Duodenal mucosa (tissue), 2 donors: Measurements from ENCODE around the gene ADARB2.

Experiments
- H3K27ac ChIP-seq: one replicate; pipeline ENCODE4 v1.7.0; 2013; ENCODE audit warnings: low read depth, low read length
- H3K27me3 ChIP-seq, 2 donors: one replicate each; pipeline ENCODE4 v1.7.0; 2013; ENCODE audit warnings: low read length in 2 of 2, control low read depth in 1 of 2; ENCODE audit not compliant: insufficient read depth in 2 of 2, control insufficient read depth in 1 of 2
- H3K36me3 ChIP-seq, 2 donors: one replicate each; pipeline ENCODE4 v1.7.0; 2013; ENCODE audit warnings: low read length in 2 of 2, control low read depth in 1 of 2; ENCODE audit not compliant: insufficient read depth in 2 of 2, control insufficient read depth in 1 of 2
- H3K4me1 ChIP-seq, 2 donors: one replicate each; pipeline ENCODE4 v1.7.0; 2013; ENCODE audit warnings: low read length in 2 of 2, control low read depth in 1 of 2; ENCODE audit not compliant: insufficient read depth in 2 of 2, control insufficient read depth in 1 of 2
- H3K4me3 ChIP-seq, 2 donors: one replicate each; pipeline ENCODE4 v1.7.0; 2013; ENCODE audit warnings: low read length in 2 of 2, low read depth in 1 of 2
- H3K9ac ChIP-seq, 2 donors: one replicate each; pipeline ENCODE4 v1.7.0; 2013; ENCODE audit warnings: low read length in 2 of 2, low read depth in 1 of 2
- H3K9me3 ChIP-seq, 2 donors: one replicate each; pipeline ENCODE4 v1.7.0; 2013; ENCODE audit warnings: low read length in 2 of 2, control low read depth in 1 of 2; ENCODE audit not compliant: control insufficient read depth in 1 of 2

ADARB2 gene

DNA sequence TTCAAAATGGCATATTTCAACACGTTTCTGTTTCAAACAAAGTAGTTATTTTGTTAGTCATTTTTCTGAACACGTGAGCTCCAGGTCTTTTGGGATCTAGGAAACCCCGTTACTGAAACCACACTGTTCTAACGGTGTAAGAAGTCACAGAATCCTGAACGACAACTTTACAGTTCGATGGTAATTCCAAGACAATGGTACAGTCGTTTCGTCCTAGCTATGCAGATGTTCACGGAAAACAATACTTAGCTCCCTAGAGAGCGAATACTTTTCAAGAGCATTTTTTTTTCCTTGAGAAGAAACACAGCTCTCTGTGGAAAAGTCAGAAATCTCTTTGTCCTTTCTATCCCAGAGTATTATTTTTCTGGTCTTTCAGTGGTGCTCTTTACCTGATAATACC, 254.1 kb downstream of the ADARB2 start:
- H3K9ac ChIP-seq, result no peak overlapping the region
- H3K27me3 ChIP-seq, result no peaks in the 10 kb centered on the region
- H3K27ac ChIP-seq, result no peak overlapping the region
- H3K4me1 ChIP-seq, result no peaks in the 10 kb centered on the region
- H3K4me3 ChIP-seq, result no peak overlapping the region
- no peaks in the 10 kb centered on the region for H3K9me3 ChIP-seq
- H3K36me3 ChIP-seq, result no peaks in the 10 kb centered on the region

- Histone ChIP-seq H3K36me3 (no peaks in the 10 kb centered on the region), H3K4me1 (peaks cover 0 to 1% of the 10 kb centered on the region in 2 donors), H3K4me3 (no peak overlapping the region), H3K9me3 (no peaks in the 10 kb centered on the region), H3K27ac (no peak overlapping the region), H3K27me3 (no peaks in the 10 kb centered on the region), H3K9ac (no peak overlapping the region)
Observed at GRCh38 chr10:1477578-1477977, 259.7 kb downstream of the ADARB2 start.

GRCh38 chr10:1476455-1476803, 260.9 kb downstream of the ADARB2 start:
- no peaks in the 10 kb centered on the region for H3K9me3 ChIP-seq
- peaks cover 0 to 5% of the 10 kb centered on the region in 2 donors for H3K4me1 ChIP-seq
- no peaks in the 10 kb centered on the region for H3K36me3 ChIP-seq
- H3K27me3 ChIP-seq, result no peaks in the 10 kb centered on the region
- no peak overlapping the region for H3K4me3 ChIP-seq
- no peak overlapping the region for H3K9ac ChIP-seq
- no peak overlapping the region for H3K27ac ChIP-seq

- Histone ChIP-seq H3K4me1 (peaks cover 0 to 5% of the 10 kb centered on the region in 2 donors), H3K36me3 (no peaks in the 10 kb centered on the region), H3K9me3 (no peaks in the 10 kb centered on the region), H3K9ac (no peak overlapping the region), H3K27me3 (no peaks in the 10 kb centered on the region), H3K27ac (no peak overlapping the region), H3K4me3 (no peak overlapping the region)
Observed at GRCh38 chr10:1475771-1476454, 261.4 kb downstream of the ADARB2 start.

DNA sequence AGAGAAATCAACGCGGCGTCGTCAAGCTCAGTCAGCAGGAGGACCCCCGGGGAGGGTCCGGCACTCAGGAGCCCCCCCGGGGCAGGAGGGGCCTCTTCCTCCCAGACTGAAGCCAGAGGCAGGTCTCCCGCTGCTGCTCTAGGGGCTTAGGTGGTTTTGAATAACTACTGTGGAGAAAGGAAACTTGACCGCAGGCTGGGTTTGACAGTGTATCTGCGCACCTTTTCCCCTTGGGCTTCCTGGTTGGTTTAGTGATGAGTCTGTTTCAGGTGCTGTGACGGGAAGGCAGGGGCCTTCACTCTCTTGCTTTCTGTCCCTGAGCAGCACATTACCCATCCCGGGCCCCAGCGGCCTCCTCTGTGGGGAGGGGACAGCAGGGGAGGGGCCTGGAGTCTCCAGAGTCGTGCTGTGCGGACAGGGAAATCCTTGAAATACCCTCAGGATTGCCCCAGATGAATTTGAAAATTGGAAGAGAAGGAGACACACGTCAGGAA, 262.2 kb downstream of the ADARB2 start:
- H3K36me3 ChIP-seq, result no peaks in the 10 kb centered on the region
- no peaks in the 10 kb centered on the region for H3K27me3 ChIP-seq
- H3K4me3 ChIP-seq, result no peak overlapping the region
- no peak overlapping the region for H3K9ac ChIP-seq
- no peaks in the 10 kb centered on the region for H3K9me3 ChIP-seq
- H3K27ac ChIP-seq, result no peak overlapping the region
- H3K4me1 ChIP-seq, result peaks cover 0 to 5% of the 10 kb centered on the region in 2 donors

- Histone ChIP-seq H3K4me1 (peaks cover 0 to 5% of the 10 kb centered on the region in 2 donors), H3K27ac (no peak overlapping the region), H3K36me3 (no peaks in the 10 kb centered on the region), H3K4me3 (no peak overlapping the region), H3K27me3 (no peaks in the 10 kb centered on the region), H3K9ac (no peak overlapping the region), H3K9me3 (no peaks in the 10 kb centered on the region)
Observed at GRCh38 chr10:1474376-1475097, 262.8 kb downstream of the ADARB2 start.

- no peak overlapping the region for H3K4me3 ChIP-seq
- no peak overlapping the region for H3K27ac ChIP-seq
- no peaks in the 10 kb centered on the region for H3K36me3 ChIP-seq
- no peak overlapping the region for H3K9ac ChIP-seq
- peaks cover 0 to 5% of the 10 kb centered on the region in 2 donors for H3K4me1 ChIP-seq
- H3K9me3 ChIP-seq, result no peaks in the 10 kb centered on the region
- peaks cover 0 to under 1% of the 10 kb centered on the region in 2 donors for H3K27me3 ChIP-seq
Observed at GRCh38 chr10:1473874-1474273, 263.5 kb downstream of the ADARB2 start.

DNA sequence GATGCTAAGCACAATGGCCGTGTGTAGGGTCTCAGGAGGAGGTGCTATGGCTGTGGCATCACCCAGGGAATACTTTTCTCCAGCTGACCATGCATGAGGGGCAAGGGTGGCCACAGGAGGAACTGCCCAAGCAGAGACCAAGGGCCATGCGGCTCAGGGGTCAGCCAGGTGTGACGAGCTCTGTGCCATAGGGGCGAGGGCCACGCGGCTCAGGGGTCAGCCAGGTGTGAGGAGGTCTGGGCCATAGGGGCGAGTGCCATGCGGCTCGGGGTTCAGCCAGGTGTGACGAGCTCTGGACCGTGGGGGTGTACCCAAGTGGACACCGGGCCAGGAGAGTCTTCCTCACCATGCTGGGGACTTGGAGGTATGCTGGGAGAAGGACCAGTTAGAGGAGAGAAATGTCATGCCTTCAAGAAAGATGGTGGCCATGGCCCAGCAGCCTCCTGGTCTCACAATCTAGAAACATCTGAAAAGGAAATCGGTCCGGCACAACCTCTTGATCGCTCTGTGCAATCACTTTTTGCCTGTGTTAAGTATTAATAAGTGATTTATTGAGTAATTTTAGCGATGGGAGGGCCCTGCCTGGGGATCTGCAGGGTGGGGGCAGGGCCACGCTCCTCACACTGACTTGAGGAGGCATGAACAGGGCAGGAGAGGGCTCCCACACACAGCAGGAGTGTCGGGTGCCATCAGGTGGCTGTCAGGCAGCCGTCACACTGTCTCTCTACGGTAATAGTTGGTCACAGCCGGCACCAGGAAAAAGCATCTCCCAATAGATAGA, 265.0 kb downstream of the ADARB2 start:
- no peak overlapping the region for H3K4me3 ChIP-seq
- no peak overlapping the region for H3K9ac ChIP-seq
- H3K27me3 ChIP-seq, result peaks cover 0 to 4% of the 10 kb centered on the region in 2 donors
- no peaks in the 10 kb centered on the region for H3K9me3 ChIP-seq
- no peak overlapping the region for H3K27ac ChIP-seq
- peaks cover 0 to 9% of the 10 kb centered on the region in 2 donors for H3K4me1 ChIP-seq
- no peaks in the 10 kb centered on the region for H3K36me3 ChIP-seq

GRCh38 chr10:1468811-1469210, 268.5 kb downstream of the ADARB2 start:
- Histone ChIP-seq H3K4me1 (peaks cover 0 to 28% of the 10 kb centered on the region in 2 donors), H3K4me3 (no peak overlapping the region), H3K27ac (no peak overlapping the region), H3K27me3 (peaks cover 0 to 4% of the 10 kb centered on the region in 2 donors), H3K9me3 (no peaks in the 10 kb centered on the region), H3K36me3 (no peaks in the 10 kb centered on the region), H3K9ac (no peak overlapping the region)
